Activated T-cell treated with anti-CD3 and anti-CD28 coated beads, Interleukin-2, amount 50 U/mL, for 72 hours (primary cell): ENCODE data around the gene CSRNP2. TPM values are rescaled to one million over a fixed set of nuclear protein-coding genes. Genes with fewer than 3 reads are reported as not detected.

Experiments
- ATAC-seq, 2 donors: fragments of 150-1000 bp; cut with Tn5 transposase; replicated peaks in 1 of 2; 2 replicates each; pipeline ENCODE4 v1.10.0; 2021; ENCODE audit warnings: moderate library complexity in 2 of 2, mild to moderate bottlenecking in 1 of 2
- DNase-seq, 2 donors: peaks; one replicate each; pipeline ENCODE4 v3.0.0; 2021 to 2022; ENCODE audit warnings: mixed read lengths in 1 of 2
- H3K27ac Mint-ChIP-seq: one replicate; pipeline ENCODE4 v1.8.0; 2022; ENCODE audit warnings: mild to moderate bottlenecking, moderate library complexity, mixed read lengths
- H3K27me3 Mint-ChIP-seq: one replicate; pipeline ENCODE4 v1.8.0; 2022; ENCODE audit warnings: low read depth, mixed read lengths
- H3K36me3 Mint-ChIP-seq, 2 donors: one replicate each; pipeline ENCODE4 v1.8.0; 2022; ENCODE audit warnings: mixed read lengths in 2 of 2, mild to moderate bottlenecking in 1 of 2; ENCODE audit not compliant: insufficient read depth in 2 of 2
- H3K4me1 Mint-ChIP-seq: one replicate; pipeline ENCODE4 v1.8.0; 2022; ENCODE audit warnings: low read depth, mixed read lengths
- H3K4me3 Mint-ChIP-seq, 2 donors: one replicate each; pipeline ENCODE4 v1.8.0; 2022; ENCODE audit warnings: mild to moderate bottlenecking in 2 of 2, mixed read lengths in 2 of 2, moderate library complexity in 2 of 2
- H3K9me3 Mint-ChIP-seq, 2 donors: one replicate each; pipeline ENCODE4 v1.8.0; 2022; ENCODE audit warnings: mixed read lengths in 2 of 2
- total RNA-seq, 2 donors: library from RNA; stranded (reverse); gene quantifications; one replicate each; pipeline ENCODE4 v1.2.3, GENCODE V29; 2022

The CSRNP2 gene
- total RNA-seq, 2 donors from 2014 or later: 30.6 to 33.4 TPM

GRCh38 chr12:51036279-51036678 lies 47.1 kb downstream of the CSRNP2 start:
- no peak overlapping the region for H3K4me3 Mint-ChIP-seq
- no peak for DNase-seq
- ATAC-seq: no peak
- peaks cover 13% of the 10 kb centered on the region for H3K4me1 Mint-ChIP-seq
- no peak overlapping the region for H3K27ac Mint-ChIP-seq
- H3K36me3 Mint-ChIP-seq: no peaks in the 10 kb centered on the region
- H3K9me3 Mint-ChIP-seq: no peaks in the 10 kb centered on the region
- H3K27me3 Mint-ChIP-seq: no peaks in the 10 kb centered on the region

- H3K27ac Mint-ChIP-seq: no peak overlapping the region
Observed at GRCh38 chr12:51033457-51034089, 49.8 kb downstream of the CSRNP2 start.

GRCh38 chr12:51033048-51033447 lies 50.3 kb downstream of the CSRNP2 start:
- DNase-seq (no peak), ATAC-seq (no peak)
- H3K27ac Mint-ChIP-seq: no peak overlapping the region
- H3K4me3 Mint-ChIP-seq: no peak overlapping the region
- H3K36me3 Mint-ChIP-seq: no peaks in the 10 kb centered on the region
- H3K27me3 Mint-ChIP-seq: no peaks in the 10 kb centered on the region
- peaks cover 11% of the 10 kb centered on the region for H3K4me1 Mint-ChIP-seq
- H3K9me3 Mint-ChIP-seq: no peaks in the 10 kb centered on the region

More at GRCh38 chr12:51033457-51034089, 49.8 kb downstream of the CSRNP2 start:
- peaks cover 13% of the 10 kb centered on the region for H3K4me1 Mint-ChIP-seq
- no peak overlapping the region for H3K4me3 Mint-ChIP-seq
- ATAC-seq (peak; percentile 61 to 70), DNase-seq (no peak)
- H3K9me3 Mint-ChIP-seq: no peaks in the 10 kb centered on the region
- no peaks in the 10 kb centered on the region for H3K36me3 Mint-ChIP-seq
- H3K27me3 Mint-ChIP-seq: no peaks in the 10 kb centered on the region

- H3K27ac Mint-ChIP-seq: no peak overlapping the region
- DNase-seq: no peak
- H3K36me3 Mint-ChIP-seq: peaks cover 0 to 2% of the 10 kb centered on the region in 2 donors
- H3K27me3 Mint-ChIP-seq: no peaks in the 10 kb centered on the region
- no peak overlapping the region for H3K4me3 Mint-ChIP-seq
- no peaks in the 10 kb centered on the region for H3K9me3 Mint-ChIP-seq
- peaks cover 37% of the 10 kb centered on the region for H3K4me1 Mint-ChIP-seq
- ATAC-seq: no peak
Observed at GRCh38 chr12:51028813-51029150, 54.6 kb downstream of the CSRNP2 start.

GRCh38 chr12:51028126-51028812 lies 55.1 kb downstream of the CSRNP2 start:
- Mint-ChIP-seq H3K27me3 (no peaks in the 10 kb centered on the region), H3K4me3 (peak overlapping the region in 1 of 2 donors; percentile 22), H3K9me3 (no peaks in the 10 kb centered on the region), H3K4me1 (peaks cover 32% of the 10 kb centered on the region), H3K36me3 (peaks cover 0 to 2% of the 10 kb centered on the region in 2 donors), H3K27ac (no peak overlapping the region)
- DNase-seq (peak in 1 of 2 donors; percentile 32), ATAC-seq (no peak)

GRCh38 chr12:51027342-51027835 lies 56.0 kb downstream of the CSRNP2 start:
- no peak for DNase-seq
- Mint-ChIP-seq H3K36me3 (peaks cover 0 to 2% of the 10 kb centered on the region in 2 donors), H3K27ac (no peak overlapping the region), H3K9me3 (no peaks in the 10 kb centered on the region), H3K4me3 (peak overlapping the region; percentile 22 to 99), H3K27me3 (no peaks in the 10 kb centered on the region), H3K4me1 (peaks cover 36% of the 10 kb centered on the region)
- ATAC-seq: no peak

- H3K27ac Mint-ChIP-seq: peak within 1 kb of the TSS; percentile 100
- H3K36me3 Mint-ChIP-seq: peaks cover 0 to 2% of the 10 kb centered on the region in 2 donors
- H3K4me3 Mint-ChIP-seq: peak within 1 kb of the TSS; percentile 99 to 100
- peaks cover 50% of the 10 kb centered on the region for H3K4me1 Mint-ChIP-seq
- DNase-seq (peak; percentile 95 to 96), ATAC-seq (peak; percentile 83 to 88)
- H3K27me3 Mint-ChIP-seq: no peaks in the 10 kb centered on the region
- H3K9me3 Mint-ChIP-seq: no peaks in the 10 kb centered on the region
Observed at GRCh38 chr12:51025836-51026638, 57.4 kb downstream of the CSRNP2 start, which contains the start of gene SLC11A2. TSS of gene SLC11A2 (minus strand) at chr12:51026384. CDS start at chr12:51010728, 15,656 bp downstream.

GRCh38 chr12:51025338-51025835 lies 58.0 kb downstream of the CSRNP2 start:
- Mint-ChIP-seq H3K27ac (peak overlapping the region; percentile 100), H3K4me3 (peak overlapping the region; percentile 99 to 100), H3K4me1 (peaks cover 56% of the 10 kb centered on the region), H3K9me3 (no peaks in the 10 kb centered on the region), H3K27me3 (no peaks in the 10 kb centered on the region), H3K36me3 (peaks cover 0 to 2% of the 10 kb centered on the region in 2 donors)
- ATAC-seq (no peak), DNase-seq (no peak)

GRCh38 chr12:51023625-51024382 lies 59.6 kb downstream of the CSRNP2 start:
- Mint-ChIP-seq H3K27ac (peak overlapping the region; percentile 100), H3K36me3 (peaks cover 0 to 2% of the 10 kb centered on the region in 2 donors), H3K27me3 (no peaks in the 10 kb centered on the region), H3K4me1 (peaks cover 69% of the 10 kb centered on the region), H3K9me3 (no peaks in the 10 kb centered on the region), H3K4me3 (peak overlapping the region; percentile 99 to 100)
- ATAC-seq (no peak), DNase-seq (no peak)

GRCh38 chr12:51021694-51022093 lies 61.7 kb downstream of the CSRNP2 start:
- DNase-seq (no peak), ATAC-seq (no peak)
- Mint-ChIP-seq H3K4me1 (peaks cover 64% of the 10 kb centered on the region), H3K36me3 (peaks cover 0 to 2% of the 10 kb centered on the region in 2 donors), H3K4me3 (peak overlapping the region; percentile 75 to 80), H3K27me3 (no peaks in the 10 kb centered on the region), H3K9me3 (no peaks in the 10 kb centered on the region), H3K27ac (peak overlapping the region; percentile 86)

GRCh38 chr12:51020448-51021182 lies 62.8 kb downstream of the CSRNP2 start:
- peaks cover 63% of the 10 kb centered on the region for H3K4me1 Mint-ChIP-seq
- DNase-seq (no peak), ATAC-seq (no peak)
- peak overlapping the region in 1 of 2 donors; percentile 80 for H3K4me3 Mint-ChIP-seq
- no peaks in the 10 kb centered on the region for H3K27me3 Mint-ChIP-seq
- no peaks in the 10 kb centered on the region for H3K36me3 Mint-ChIP-seq
- H3K9me3 Mint-ChIP-seq: no peaks in the 10 kb centered on the region
- H3K27ac Mint-ChIP-seq: peak overlapping the region; percentile 33

GRCh38 chr12:51019927-51020326 lies 63.5 kb downstream of the CSRNP2 start:
- ATAC-seq (no peak), DNase-seq (no peak)
- H3K4me1 Mint-ChIP-seq: peaks cover 56% of the 10 kb centered on the region
- no peaks in the 10 kb centered on the region for H3K36me3 Mint-ChIP-seq
- no peaks in the 10 kb centered on the region for H3K27me3 Mint-ChIP-seq
- H3K4me3 Mint-ChIP-seq: no peak overlapping the region
- H3K9me3 Mint-ChIP-seq: no peaks in the 10 kb centered on the region
- H3K27ac Mint-ChIP-seq: no peak overlapping the region
